H1 (cell line): Measurements from ENCODE around the gene MTX3. TPM values are rescaled to one million over a fixed set of nuclear protein-coding genes. Genes with fewer than 3 reads are reported as not detected.

Source experiments
- SRF ChIP-seq: IDR thresholded peaks from 2 replicates; pipeline ENCODE4 v1.6.1; 2011; ENCODE audit warnings: mild to moderate bottlenecking, low read depth, low read length, moderate library complexity
- USF2 ChIP-seq: IDR thresholded peaks from 2 replicates; pipeline ENCODE4 v1.6.1; 2011; ENCODE audit warnings: low read length, improper control_type of control experiment
- polyA plus RNA-seq, 7 experiments: library from polyadenylated mRNA; depleted of rRNA in 3 of 7; stranded (reverse) in 5 of 7; unstranded in 2 of 7; fragments of >200 nt in 5 of 7; fragments of 200-250 nt in 2 of 7; gene quantifications; 1 replicate in 5 of 7; 2 replicates in 1 of 7; 4 replicates in 1 of 7; pipeline versions ENCODE4 v1.2.1 to v1.2.3, GENCODE V29; 2011 to 2013; ENCODE audit warnings: missing spikeins in 2 of 7, mixed read lengths in 2 of 7
- total RNA-seq: library from RNA; stranded (reverse); fragmentation: NEBNext Ultra II Directional; extraction: Animal tissue kit (Norgen Biotek cat#: 25700); gene quantifications from 2 replicates; pipeline ENCODE4 v1.2.1, GENCODE V29; 2021

The MTX3 gene
- total and polyA plus RNA-seq, 2 of the 8 experiments (the other 6 are each of a cell fraction or from before 2014, with no cell fraction given), result 9.4 to 28.8 TPM

- TF ChIP-seq USF2 (no peak), SRF (no peak)
Observed at GRCh38 chr5:79963261-79964061, 27.6 kb downstream of the MTX3 start (continued).
